ENCODE measurements around the gene DPP10. TPM values are rescaled to one million over a fixed set of nuclear protein-coding genes. Genes with fewer than 3 reads are reported as not detected.

DPP10 gene
- total and polyA plus RNA-seq, 10 of the 15 experiments (the other 5 are each of a cell fraction or from before 2014, with no cell fraction given), result not detected

GRCh38 chr2:115386465-115386864 is 944.0 kb downstream of the DPP10 start:
- Histone ChIP-seq H3K27me3 (replicated peaks in 1 of 2; ENCODE audit: control insufficient read depth in 2 of 2, insufficient read depth in 2 of 2, low read length in 1 of 2) (no peaks in the 10 kb centered on the region), H3K4me2 (ENCODE audit: control insufficient read depth, insufficient read depth) (no peak overlapping the region), H3K4me1 (ENCODE audit: control insufficient read depth, insufficient read depth, low read length) (no peaks in the 10 kb centered on the region), H3K9me3 (replicated peaks; ENCODE audit: control insufficient read depth, insufficient read depth, low read length) (no peaks in the 10 kb centered on the region), H3K36me3 (ENCODE audit: control insufficient read depth in 2 of 2, insufficient read depth in 2 of 2, low read length in 1 of 2) (no peaks in the 10 kb centered on the region), H4K20me1 (ENCODE audit: control insufficient read depth, insufficient read depth) (no peaks in the 10 kb centered on the region), H2AFZ (ENCODE audit: control insufficient read depth, low read depth, low read length) (no peak overlapping the region), H3K9ac (ENCODE audit: control insufficient read depth, insufficient read depth, low read length) (no peak overlapping the region), H3K79me2 (ENCODE audit: control insufficient read depth, insufficient read depth, low read length) (no peaks in the 10 kb centered on the region), H3K27ac (ENCODE audit: control insufficient read depth, insufficient read depth) (no peak overlapping the region), H3K4me3 (no peak overlapping the region)
- CTCF ChIA-PET, result no interaction called here
- ATAC-seq, result no peak
- DNase-seq (ENCODE audit: low read depth, low spot score), result no peak
- no peak for FAIRE-seq
- WGBS (ENCODE audit: insufficient coverage, insufficient replicate concordance, low lambda C conversion rate, missing lambda C conversion rate), result 0% methylated on average over 2 of the region's 2 CpGs
- in situ Hi-C loops (cut with MboI) (no loop called here), intact Hi-C loops (cut with micrococcal nuclease; ENCODE audit: unreplicated experiment) (no loop called here)
- TF ChIP-seq RAD51 (IDR thresholded peaks at IDR 0.05) (no peak), USF1 (IDR thresholded peaks at IDR 0.05; ENCODE audit: borderline replicate concordance, extremely low read length, insufficient read depth, low read depth, low read length) (no peak), DPF2 (IDR thresholded peaks at IDR 0.05) (no peak), CHD1 (IDR thresholded peaks at IDR 0.05; ENCODE audit: low read depth, low read length) (no peak), ZBED1 (IDR thresholded peaks at IDR 0.05; ENCODE audit: borderline replicate concordance) (no peak), EP300 (IDR thresholded peaks at IDR 0.05; ENCODE audit: borderline replicate concordance in 1 of 2, control insufficient read depth in 1 of 2, low read depth in 2 of 2, low read length in 2 of 2) (no peak), CHD2 (IDR thresholded peaks at IDR 0.05; ENCODE audit: borderline replicate concordance, low read depth, low read length) (no peak), CEBPZ (IDR thresholded peaks at IDR 0.05; ENCODE audit: low read depth, low read length) (no peak), ATF2 (IDR thresholded peaks at IDR 0.05; ENCODE audit: low read length) (no peak), ZNF217 (IDR thresholded peaks at IDR 0.05) (no peak), MEF2A (IDR thresholded peaks at IDR 0.05; ENCODE audit: insufficient read depth, low read depth, low read length) (no peak), BHLHE40 (IDR thresholded peaks at IDR 0.05; ENCODE audit: borderline replicate concordance in 1 of 2, low read depth in 2 of 2, low read length in 1 of 2) (no peak), EZH2 (IDR thresholded peaks at IDR 0.05; ENCODE audit: borderline replicate concordance, control insufficient read depth, low read depth, low read length) (no peak), FOXM1 (IDR thresholded peaks at IDR 0.05; ENCODE audit: low read depth, low read length) (no peak)
- SMC1A ChIA-PET (ENCODE audit: uncharacterized antibody, unreplicated experiment), result no interaction called here
- POLR2A ChIA-PET, result no interaction called here
- RAD21 ChIA-PET (ENCODE audit: unreplicated experiment), result no interaction called here
- BruUV-seq (replicated peaks), result no TSS peak

Measured in GM12878 (cell line).